GM13976 (cell line): ENCODE results near the gene SLC7A9.

Experiments used
- DNase-seq: peaks from one replicate; pipeline ENCODE4 v3.0.0; 2012; ENCODE audit warnings: low spot score
- in situ Hi-C: fragments of 300-500 bp; cut with MboI; formaldehyde crosslinking; loops from one replicate; pipeline ENCODE4 v1.12.0; 2022; ENCODE audit warnings: low sequenced_read_pairs, mixed read lengths, inconsistent platforms; ENCODE audit not compliant: unreplicated experiment
- TF ChIP-seq, protein P1 (sequence below): IDR thresholded peaks from 2 replicates; pipeline ENCODE4 v1.5.1; 2012; ENCODE audit warnings: borderline replicate concordance, mild to moderate bottlenecking; ENCODE audit not compliant: insufficient read depth; ENCODE audit errors: extremely low read depth, missing control alignments, control extremely low read depth

SLC7A9 gene

DNA sequence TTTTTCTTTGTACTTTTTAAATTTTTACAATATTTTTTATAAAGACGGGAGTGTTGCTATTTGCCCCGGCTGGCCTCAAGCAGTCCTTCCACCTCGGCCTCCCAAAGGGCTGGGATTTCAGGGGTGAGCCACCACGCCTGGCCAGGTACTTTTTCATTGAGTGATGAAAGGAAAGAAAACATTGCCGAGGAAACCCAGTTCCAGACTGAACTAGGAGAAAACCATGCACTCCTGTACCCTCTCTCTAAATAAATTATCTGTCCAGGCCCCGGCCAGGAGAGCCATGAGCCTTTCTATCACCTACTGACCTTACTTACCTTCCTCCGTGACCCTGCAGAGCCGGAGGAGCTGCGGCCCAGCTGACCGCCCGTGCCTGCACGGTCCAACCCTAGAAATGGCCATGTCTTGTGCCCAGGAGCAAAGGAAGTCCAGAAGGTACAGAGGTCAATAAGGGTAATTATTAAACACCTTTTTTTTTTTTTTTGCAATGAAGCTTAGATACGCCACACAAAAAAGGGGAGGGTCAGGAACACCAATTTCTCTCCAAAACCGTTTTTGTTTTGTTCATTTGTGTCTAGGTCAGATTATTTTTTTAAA is at the start of gene SLC7A9:
Gene SLC7A9, minus strand, starts transcription at position 399 of the 597 bp plus-strand sequence. CDS start 1,233 bp downstream, outside the sequence.
- TF ChIP-seq, protein P1, sequence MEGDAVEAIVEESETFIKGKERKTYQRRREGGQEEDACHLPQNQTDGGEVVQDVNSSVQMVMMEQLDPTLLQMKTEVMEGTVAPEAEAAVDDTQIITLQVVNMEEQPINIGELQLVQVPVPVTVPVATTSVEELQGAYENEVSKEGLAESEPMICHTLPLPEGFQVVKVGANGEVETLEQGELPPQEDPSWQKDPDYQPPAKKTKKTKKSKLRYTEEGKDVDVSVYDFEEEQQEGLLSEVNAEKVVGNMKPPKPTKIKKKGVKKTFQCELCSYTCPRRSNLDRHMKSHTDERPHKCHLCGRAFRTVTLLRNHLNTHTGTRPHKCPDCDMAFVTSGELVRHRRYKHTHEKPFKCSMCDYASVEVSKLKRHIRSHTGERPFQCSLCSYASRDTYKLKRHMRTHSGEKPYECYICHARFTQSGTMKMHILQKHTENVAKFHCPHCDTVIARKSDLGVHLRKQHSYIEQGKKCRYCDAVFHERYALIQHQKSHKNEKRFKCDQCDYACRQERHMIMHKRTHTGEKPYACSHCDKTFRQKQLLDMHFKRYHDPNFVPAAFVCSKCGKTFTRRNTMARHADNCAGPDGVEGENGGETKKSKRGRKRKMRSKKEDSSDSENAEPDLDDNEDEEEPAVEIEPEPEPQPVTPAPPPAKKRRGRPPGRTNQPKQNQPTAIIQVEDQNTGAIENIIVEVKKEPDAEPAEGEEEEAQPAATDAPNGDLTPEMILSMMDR = no peak
- DNase-seq = no peak
- in situ Hi-C loops = no loop called here

DNA sequence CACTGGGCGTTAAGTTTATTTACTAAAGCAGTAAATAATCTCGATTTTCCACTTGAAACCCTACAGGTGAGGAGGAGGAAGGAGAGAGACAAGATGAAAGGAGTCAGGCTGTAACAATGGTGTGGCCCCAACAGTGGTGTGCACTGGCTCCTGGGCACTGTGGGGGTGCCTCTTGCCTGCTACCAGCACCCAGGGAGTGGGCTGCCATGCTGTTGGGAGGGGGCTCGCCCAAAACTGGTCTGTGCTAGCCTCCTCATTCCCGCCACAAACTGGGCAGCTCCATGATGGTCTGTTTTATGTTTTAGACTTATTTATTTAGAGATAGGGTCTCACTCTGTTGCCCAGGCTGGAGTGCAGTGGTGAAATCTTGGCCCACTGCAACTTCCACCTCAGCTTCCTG is 49.8 kb upstream of the SLC7A9 start:
- no peak for DNase-seq
- TF ChIP-seq, protein P1 = no peak
- in situ Hi-C loops = no loop called here

DNA sequence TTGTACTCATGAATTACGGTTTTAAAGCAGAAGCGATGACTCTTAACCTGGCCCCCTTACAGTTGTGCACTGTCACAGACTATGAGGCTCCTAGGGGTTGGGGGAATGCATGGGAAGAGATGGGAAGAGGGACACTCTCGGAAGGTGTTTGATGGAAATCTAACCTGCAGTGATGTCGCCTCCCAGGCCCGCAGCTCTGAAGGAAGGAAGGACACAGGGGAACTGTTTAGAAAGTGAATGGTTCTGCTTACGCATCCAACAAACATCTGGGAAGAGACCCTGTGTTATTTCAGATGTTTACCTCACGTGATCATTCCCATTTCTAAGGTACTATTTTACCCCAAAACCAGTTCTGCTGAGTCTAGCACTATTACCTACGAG is 48.0 kb upstream of the SLC7A9 start:
- in situ Hi-C loops = no loop called here
- TF ChIP-seq, protein P1 = no peak
- no peak for DNase-seq

DNA sequence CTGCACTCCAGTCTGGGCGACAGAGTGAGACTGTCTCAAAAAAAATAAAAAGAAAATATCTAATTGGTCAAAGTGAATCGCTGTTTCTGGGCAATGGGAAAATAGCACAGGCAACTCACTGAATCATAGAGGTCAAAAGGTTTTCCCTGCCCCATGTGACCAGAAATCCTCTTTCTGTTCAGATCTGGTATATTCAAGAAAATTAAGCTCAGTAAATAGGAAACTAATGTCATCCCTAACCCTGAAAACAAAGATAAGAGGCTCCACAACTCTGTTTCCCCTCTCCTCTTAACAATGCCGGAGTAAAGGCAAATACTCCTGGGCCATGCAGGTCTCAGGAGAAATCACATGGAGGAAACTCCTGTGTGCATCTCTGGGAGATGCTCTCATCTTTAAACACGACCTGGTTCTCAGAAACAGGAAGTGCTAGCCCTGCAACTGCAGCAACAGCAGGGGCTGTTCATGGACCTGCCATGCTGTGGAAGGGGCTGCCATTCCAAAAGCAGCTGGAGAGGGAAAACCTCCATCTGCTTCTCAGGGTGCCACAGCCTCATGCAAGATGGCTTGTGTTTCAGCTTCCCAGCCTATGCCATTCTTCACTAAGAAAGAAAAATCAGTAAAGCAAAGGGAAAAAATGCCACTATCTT is 47.5 kb upstream of the SLC7A9 start:
- TF ChIP-seq, protein P1 = no peak
- in situ Hi-C loops = no loop called here
- DNase-seq = no peak

DNA sequence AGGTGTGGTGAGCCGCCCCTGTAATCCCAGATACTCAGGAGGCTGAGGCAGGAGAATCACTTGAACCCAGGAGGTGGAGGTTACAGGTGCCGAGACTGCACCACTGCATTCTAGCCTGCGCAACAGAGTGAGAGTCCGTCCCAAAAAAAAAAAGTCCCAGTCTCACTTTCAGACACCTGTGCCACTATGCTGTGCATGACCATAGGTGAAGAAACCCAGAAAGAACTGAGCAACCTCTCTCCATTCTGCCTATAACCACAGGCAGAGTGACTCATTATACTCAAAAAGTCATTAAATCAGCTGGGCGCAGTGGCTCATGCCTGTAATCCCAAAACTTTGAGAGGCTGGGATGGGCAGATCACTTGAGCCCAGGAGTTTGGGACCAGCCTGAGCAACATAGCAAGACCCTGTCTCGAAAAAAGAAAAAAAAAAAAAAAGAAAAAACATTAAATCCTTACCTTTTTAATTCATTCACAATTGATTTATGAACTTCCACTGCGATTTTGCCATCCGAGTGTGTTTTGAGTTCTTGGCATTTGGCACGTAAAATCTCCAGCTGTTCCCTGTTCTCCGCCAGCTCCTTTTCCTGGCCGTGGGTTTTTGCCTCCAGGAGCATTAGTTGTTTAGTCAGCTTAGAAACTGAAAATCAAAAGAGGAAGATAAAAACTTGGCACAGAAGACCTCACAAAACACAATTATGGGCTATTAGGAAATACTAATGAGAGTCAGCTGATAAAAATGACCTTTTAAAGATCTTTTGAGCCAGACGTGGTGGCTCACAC is 45.5 kb upstream of the SLC7A9 start:
- in situ Hi-C loops = no loop called here
- DNase-seq = no peak

DNA sequence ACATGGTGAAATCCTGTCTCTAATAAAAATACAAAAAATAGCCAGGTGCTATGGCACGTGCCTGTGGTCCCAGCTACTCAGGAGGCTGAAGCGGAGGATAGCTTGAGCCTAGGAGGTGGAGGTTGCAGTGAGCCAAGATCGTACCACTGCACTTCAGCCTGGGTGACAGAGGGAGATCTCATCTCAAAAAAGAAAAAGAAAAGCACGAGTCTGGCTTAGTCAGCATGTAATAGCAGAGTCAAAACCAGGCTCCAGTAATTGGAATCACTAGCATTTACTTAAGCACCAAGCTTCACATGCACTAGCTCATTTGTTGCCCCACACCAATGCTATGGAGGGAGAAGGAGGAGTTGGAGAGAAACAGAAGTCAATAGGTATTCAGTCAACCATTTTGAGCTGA is 41.9 kb upstream of the SLC7A9 start:
- in situ Hi-C loops = no loop called here
- TF ChIP-seq, protein P1 = no peak
- no peak for DNase-seq

More for the DNA sequence above, 45.5 kb upstream of the SLC7A9 start:
- TF ChIP-seq, protein P1 = no peak
